ENCODE measurements around the gene NES. TPM values are rescaled to one million over a fixed set of nuclear protein-coding genes. Genes with fewer than 3 reads are reported as not detected.
"Not testable (repeated sequence)": the region's sequence is repeated elsewhere in the genome, so short reads cannot be mapped to it uniquely, and the experiment has no call there.

Gene NES
- total RNA-seq, 1 experiment from 2014 or later: 183 TPM

GRCh38 chr1:156638189-156638985 is 38.8 kb downstream of the NES start:
- in situ Hi-C loops (cut with HindIII; ENCODE audit: low sequenced_read_pairs): no loop called here

GRCh38 chr1:156632355-156632754 is 44.9 kb downstream of the NES start:
- in situ Hi-C loops (cut with HindIII; ENCODE audit: low sequenced_read_pairs): no loop called here
- no peak for DNase-seq (ENCODE audit: low spot score)

More at GRCh38 chr1:156638189-156638985, 38.8 kb downstream of the NES start:
- DNase-seq (ENCODE audit: low spot score): no peak

- DNase-seq (ENCODE audit: low spot score); in situ Hi-C loops (cut with HindIII; ENCODE audit: low sequenced_read_pairs): not testable (repeated sequence)
Measured at GRCh38 chr1:156631152-156631551, 46.1 kb downstream of the NES start.

- in situ Hi-C loops (cut with HindIII; ENCODE audit: low sequenced_read_pairs): no loop called here
- DNase-seq (ENCODE audit: low spot score): no peak
Measured at GRCh38 chr1:156629823-156630449, 47.3 kb downstream of the NES start.

GRCh38 chr1:156627313-156627880 is 49.8 kb downstream of the NES start:
- in situ Hi-C loops (cut with HindIII; ENCODE audit: low sequenced_read_pairs): no loop called here
- peak; percentile 54 for DNase-seq (ENCODE audit: low spot score)

- no peak for DNase-seq (ENCODE audit: low spot score)
- in situ Hi-C loops (cut with HindIII; ENCODE audit: low sequenced_read_pairs): no loop called here
Measured at GRCh38 chr1:156626079-156626438, 51.1 kb downstream of the NES start.

- peak; percentile 74 for DNase-seq (ENCODE audit: low spot score)
- in situ Hi-C loops (cut with HindIII; ENCODE audit: low sequenced_read_pairs): no loop called here
Measured at GRCh38 chr1:156625436-156626078, 51.6 kb downstream of the NES start.

- DNase-seq (ENCODE audit: low spot score): no peak
- in situ Hi-C loops (cut with HindIII; ENCODE audit: low sequenced_read_pairs): no loop called here
Measured at GRCh38 chr1:156624814-156625435, 52.3 kb downstream of the NES start.

- peak; percentile 64 for DNase-seq (ENCODE audit: low spot score)
- in situ Hi-C loops (cut with HindIII; ENCODE audit: low sequenced_read_pairs): no loop called here
Measured at GRCh38 chr1:156623946-156624813, 53.0 kb downstream of the NES start.

GRCh38 chr1:156622581-156623297 is 54.5 kb downstream of the NES start:
- DNase-seq (ENCODE audit: low spot score): no peak
- in situ Hi-C loops (cut with HindIII; ENCODE audit: low sequenced_read_pairs): no loop called here

GRCh38 chr1:156619582-156619955 is 57.6 kb downstream of the NES start:
- in situ Hi-C loops (cut with HindIII; ENCODE audit: low sequenced_read_pairs): no loop called here

GRCh38 chr1:156618853-156619581 is 58.2 kb downstream of the NES start, which contains the start of gene HAPLN2:
Gene HAPLN2, plus strand, starts transcription at chr1:156619415. Its CDS starts 4,076 bp downstream, at chr1:156623491.
- in situ Hi-C loops (cut with HindIII; ENCODE audit: low sequenced_read_pairs): no loop called here
- no peak for DNase-seq (ENCODE audit: low spot score)

More at GRCh38 chr1:156619582-156619955, 57.6 kb downstream of the NES start:
- DNase-seq (ENCODE audit: low spot score): no peak

Other genes starting within 250 kb of the NES start
- 5.5 and 7.3 TPM in 2 replicates for gene MEF2D, start 176.6 kb downstream of the NES start, total RNA-seq (2014; rRNA removed; shearing (Covaris generic))
- gene IQGAP3, start 104.8 kb downstream of the NES start, total RNA-seq (2014; rRNA removed; shearing (Covaris generic)): 13.4 and 16.9 TPM in 2 replicates
- not detected in 2 replicates for gene TTC24, start 97.7 kb downstream of the NES start, total RNA-seq (2014; rRNA removed; shearing (Covaris generic))
- gene NAXE, start 85.6 kb downstream of the NES start, total RNA-seq (2014; rRNA removed; shearing (Covaris generic)): 103 and 112 TPM in 2 replicates
- gene GPATCH4, start 75.9 kb downstream of the NES start, total RNA-seq (2014; rRNA removed; shearing (Covaris generic)): 13.7 and 25.4 TPM in 2 replicates
- 0.25 and 0.44 TPM in 2 replicates for gene HAPLN2, start 58.0 kb downstream of the NES start, total RNA-seq (2014; rRNA removed; shearing (Covaris generic))
- gene BCAN, start 35.3 kb downstream of the NES start, total RNA-seq (2014; rRNA removed; shearing (Covaris generic)): 23.9 and 30.9 TPM in 2 replicates
- 1,143 and 1,168 TPM in 2 replicates for gene CRABP2, start 28.2 kb upstream of the NES start, total RNA-seq (2014; rRNA removed; shearing (Covaris generic))
- 24.6 and 54.8 TPM in 2 replicates for gene METTL25B, start 51.1 kb upstream of the NES start, total RNA-seq (2014; rRNA removed; shearing (Covaris generic))
- gene ISG20L2, start 51.4 kb upstream of the NES start, total RNA-seq (2014; rRNA removed; shearing (Covaris generic)): 29.8 and 31.9 TPM in 2 replicates
- gene MRPL24, start 63.7 kb upstream of the NES start, total RNA-seq (2014; rRNA removed; shearing (Covaris generic)): 34.2 and 88.7 TPM in 2 replicates
- 481 and 510 TPM in 2 replicates for gene HDGF, start 74.3 kb upstream of the NES start, total RNA-seq (2014; rRNA removed; shearing (Covaris generic))
- gene PRCC, start 90.1 kb upstream of the NES start, total RNA-seq (2014; rRNA removed; shearing (Covaris generic)): 45.4 and 51.1 TPM in 2 replicates
- 1.8 and 2.4 TPM in 2 replicates for gene SH2D2A, start 139.4 kb upstream of the NES start, total RNA-seq (2014; rRNA removed; shearing (Covaris generic))
- gene INSRR, start 181.7 kb upstream of the NES start, total RNA-seq (2014; rRNA removed; shearing (Covaris generic)): not detected in 2 replicates
- 0.81 and 1.2 TPM in 2 replicates for gene NTRK1, start 183.5 kb upstream of the NES start, total RNA-seq (2014; rRNA removed; shearing (Covaris generic))
- 6.6 and 7.1 TPM in 2 replicates for gene PEAR1, start 216.3 kb upstream of the NES start, total RNA-seq (2014; rRNA removed; shearing (Covaris generic))
- gene LRRC71, start 243.2 kb upstream of the NES start, total RNA-seq (2014; rRNA removed; shearing (Covaris generic)): not detected in 2 replicates

All from G401 (cell line).